ENCODE results near the gene LY6G6D.

LY6G6D gene

GRCh38 chr6:31705931-31706330 is 9.2 kb upstream of the LY6G6D start:
- H3K9me2 ChIP-seq (replicated peaks; ENCODE audit: insufficient read depth, low read length), result no peaks in the 10 kb centered on the region
- no peak overlapping the region for H2AFZ ChIP-seq (ENCODE audit: low read length)
- H3K9me3 ChIP-seq (replicated peaks; ENCODE audit: insufficient read depth, low read length), result no peaks in the 10 kb centered on the region
- 0 out of 2 replicates have a peak, but pooled peaks cover 9% of the 10 kb centered on the region for H3K4me1 ChIP-seq (ENCODE audit: low read length)
- no peak overlapping the region for H3K4me2 ChIP-seq (ENCODE audit: low read depth, low read length)
- peaks cover 19% of the 10 kb centered on the region for H3K79me2 ChIP-seq (ENCODE audit: low read length)
- H3K27ac ChIP-seq (ENCODE audit: low read length), result no peak overlapping the region
- no peaks in the 10 kb centered on the region for H3K36me3 ChIP-seq (replicated peaks; ENCODE audit: insufficient read depth, low read length)
- DNase-seq, result no peak
- no peak overlapping the region for H3K9ac ChIP-seq (ENCODE audit: low read length)
- no peak for TF ChIP-seq EZH2phosphoT487 (IDR thresholded peaks at IDR 0.05; ENCODE audit: low read length)
- no peak for TF ChIP-seq CTCF (IDR thresholded peaks at IDR 0.05; ENCODE audit: low read length)
- TF ChIP-seq EZH2 (optimal IDR thresholded peaks at IDR 0.05; ENCODE audit: low read depth, low read length), result no peak
- H3F3A ChIP-seq (ENCODE audit: insufficient read depth, low read length), result peaks cover 7% of the 10 kb centered on the region; the same call in 1 of the 2 replicates
- no peaks in the 10 kb centered on the region; the same call in 1 of the 2 replicates for H3K27me3 ChIP-seq (replicated peaks; ENCODE audit: insufficient read depth, low read length)
- no peaks in the 10 kb centered on the region for H4K20me1 ChIP-seq (ENCODE audit: insufficient read depth, low read length)
- no peak overlapping the region for H3K4me3 ChIP-seq (ENCODE audit: low read length)

GRCh38 chr6:31706599-31706998 is 8.5 kb upstream of the LY6G6D start, which contains the start of gene LY6G6F:
Gene LY6G6F, plus strand, starts transcription at chr6:31706866. Its CDS starts 41 bp downstream, at chr6:31706907.
- peaks cover 13% of the 10 kb centered on the region for H3K79me2 ChIP-seq (ENCODE audit: low read length)
- H3F3A ChIP-seq (ENCODE audit: insufficient read depth, low read length), result peaks cover 7% of the 10 kb centered on the region; the same call in 1 of the 2 replicates
- H3K27me3 ChIP-seq (replicated peaks; ENCODE audit: insufficient read depth, low read length), result no peaks in the 10 kb centered on the region; the same call in 1 of the 2 replicates
- H3K4me3 ChIP-seq (ENCODE audit: low read length), result no peak within 1 kb of the TSS
- H3K4me2 ChIP-seq (ENCODE audit: low read depth, low read length), result no peak within 1 kb of the TSS
- no peak for DNase-seq
- no peaks in the 10 kb centered on the region for H3K36me3 ChIP-seq (replicated peaks; ENCODE audit: insufficient read depth, low read length)
- no peak within 1 kb of the TSS for H3K27ac ChIP-seq (ENCODE audit: low read length)
- H3K9me2 ChIP-seq (replicated peaks; ENCODE audit: insufficient read depth, low read length), result no peaks in the 10 kb centered on the region
- no peaks in the 10 kb centered on the region for H3K9me3 ChIP-seq (replicated peaks; ENCODE audit: insufficient read depth, low read length)
- H2AFZ ChIP-seq (ENCODE audit: low read length), result no peak within 1 kb of the TSS
- no peaks in the 10 kb centered on the region for H4K20me1 ChIP-seq (ENCODE audit: insufficient read depth, low read length)
- no peak within 1 kb of the TSS for H3K9ac ChIP-seq (ENCODE audit: low read length)
- 0 out of 2 replicates have a peak, but pooled peaks cover 5% of the 10 kb centered on the region for H3K4me1 ChIP-seq (ENCODE audit: low read length)
- TF ChIP-seq EZH2 (optimal IDR thresholded peaks at IDR 0.05; ENCODE audit: low read depth, low read length) (no peak), EZH2phosphoT487 (IDR thresholded peaks at IDR 0.05; ENCODE audit: low read length) (no peak), CTCF (IDR thresholded peaks at IDR 0.05; ENCODE audit: low read length) (no peak)

- Histone ChIP-seq H3K27ac (ENCODE audit: low read length) (no peak overlapping the region), H2AFZ (ENCODE audit: low read length) (no peak overlapping the region), H3K4me1 (ENCODE audit: low read length) (0 out of 2 replicates have a peak, but pooled peaks cover 5% of the 10 kb centered on the region), H3K36me3 (replicated peaks; ENCODE audit: insufficient read depth, low read length) (no peaks in the 10 kb centered on the region), H3F3A (ENCODE audit: insufficient read depth, low read length) (peaks cover 4% of the 10 kb centered on the region; the same call in 1 of the 2 replicates), H4K20me1 (ENCODE audit: insufficient read depth, low read length) (no peaks in the 10 kb centered on the region), H3K4me2 (ENCODE audit: low read depth, low read length) (no peak overlapping the region), H3K9me2 (replicated peaks; ENCODE audit: insufficient read depth, low read length) (no peaks in the 10 kb centered on the region), H3K79me2 (ENCODE audit: low read length) (peaks cover 2% of the 10 kb centered on the region), H3K27me3 (replicated peaks; ENCODE audit: insufficient read depth, low read length) (no peaks in the 10 kb centered on the region; the same call in 1 of the 2 replicates), H3K4me3 (ENCODE audit: low read length) (no peak overlapping the region), H3K9ac (ENCODE audit: low read length) (no peak overlapping the region), H3K9me3 (replicated peaks; ENCODE audit: insufficient read depth, low read length) (no peaks in the 10 kb centered on the region)
- DNase-seq, result no peak
- TF ChIP-seq EZH2 (optimal IDR thresholded peaks at IDR 0.05; ENCODE audit: low read depth, low read length) (no peak), CTCF (IDR thresholded peaks at IDR 0.05; ENCODE audit: low read length) (no peak), EZH2phosphoT487 (IDR thresholded peaks at IDR 0.05; ENCODE audit: low read length) (no peak)
Measured at GRCh38 chr6:31707701-31708100, 7.4 kb upstream of the LY6G6D start.
